ENCODE measurements around the gene NNAT. TPM values are rescaled to one million over a fixed set of nuclear protein-coding genes. Genes with fewer than 3 reads are reported as not detected.

Gene NNAT
- total RNA-seq, 3 donors from 2014 or later (not counting 1 experiment from before 2014, with no cell fraction given): not detected

DNA sequence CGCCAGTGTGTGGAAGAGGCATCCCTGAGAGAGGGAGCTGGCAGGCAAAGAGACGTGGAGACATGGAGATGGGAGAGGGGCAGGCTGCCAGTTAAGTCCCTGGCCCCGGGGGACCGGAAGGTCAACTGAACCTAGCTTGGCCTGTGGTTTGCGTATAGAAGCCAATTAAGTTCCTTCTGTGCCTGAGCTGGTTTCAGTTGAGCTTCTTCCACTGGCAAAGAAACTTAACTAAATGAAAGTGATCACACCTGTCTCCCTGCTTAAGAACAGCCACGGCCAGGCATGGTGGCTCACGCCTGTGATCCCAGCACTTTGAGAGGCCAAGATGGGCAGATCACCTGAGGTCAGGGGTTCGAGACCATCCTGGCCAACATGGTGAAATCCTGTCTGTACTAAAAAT lies 26.7 kb upstream of the NNAT start:
- Mint-ChIP-seq H3K27me3 (ENCODE audit: low read depth in 2 of 2) (no peaks in the 10 kb centered on the region), H3K27ac (no peak overlapping the region), H3K4me3 (no peak overlapping the region), H3K36me3 (no peaks in the 10 kb centered on the region), H3K9me3 (no peaks in the 10 kb centered on the region), H3K4me1 (peaks cover 5 to 7% of the 10 kb centered on the region in 2 donors)
- 82% methylated on average over 8 of the region's 8 CpGs for WGBS (ENCODE audit: insufficient coverage)
- H3K4me1 ChIP-seq (ENCODE audit: control insufficient read depth, insufficient read depth, low read length): no peaks in the 10 kb centered on the region
- no peak overlapping the region for H3K27ac ChIP-seq (ENCODE audit: low read length)
- TF ChIP-seq CTCF (IDR thresholded peaks at IDR 0.05): no peak
- DNase-seq (no peak), ATAC-seq (no peak)
- H3K9me3 ChIP-seq (ENCODE audit: control insufficient read depth, insufficient read depth, low read length): no peaks in the 10 kb centered on the region
- intact Hi-C loops (cut with micrococcal nuclease): no loop called here
- peaks cover 2% of the 10 kb centered on the region for H3K36me3 ChIP-seq (ENCODE audit: control insufficient read depth, insufficient read depth, low read length)
- H3K27me3 ChIP-seq (ENCODE audit: control insufficient read depth, insufficient read depth, low read length): no peaks in the 10 kb centered on the region
- no peak overlapping the region for H3K4me3 ChIP-seq (ENCODE audit: low read length)

DNA sequence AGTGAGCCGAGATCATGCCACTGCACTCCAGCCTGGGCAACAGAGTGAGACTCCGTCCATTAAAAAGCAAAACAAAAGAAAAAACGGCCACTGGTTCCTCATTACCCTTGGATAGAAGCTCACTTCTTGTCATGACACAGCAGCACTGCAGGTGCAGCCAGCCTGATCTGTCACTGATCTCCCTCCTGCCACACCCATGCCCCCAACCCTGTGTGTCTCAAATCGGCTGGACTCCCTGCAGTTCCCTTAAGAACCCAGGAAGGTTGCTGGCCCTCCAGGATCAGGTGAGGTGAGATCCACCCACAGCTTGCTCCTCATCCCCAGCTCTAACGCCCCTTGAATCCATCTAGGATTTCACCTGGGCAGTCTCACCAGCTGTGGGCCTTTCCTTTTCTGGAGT lies 26.3 kb upstream of the NNAT start:
- Mint-ChIP-seq H3K9me3 (no peaks in the 10 kb centered on the region), H3K27me3 (ENCODE audit: low read depth in 2 of 2) (no peaks in the 10 kb centered on the region), H3K4me1 (peaks cover 5 to 7% of the 10 kb centered on the region in 2 donors), H3K4me3 (no peak overlapping the region), H3K27ac (no peak overlapping the region), H3K36me3 (no peaks in the 10 kb centered on the region)
- Histone ChIP-seq H3K27me3 (ENCODE audit: control insufficient read depth, insufficient read depth, low read length) (no peaks in the 10 kb centered on the region), H3K9me3 (ENCODE audit: control insufficient read depth, insufficient read depth, low read length) (no peaks in the 10 kb centered on the region), H3K4me3 (ENCODE audit: low read length) (no peak overlapping the region), H3K4me1 (ENCODE audit: control insufficient read depth, insufficient read depth, low read length) (no peaks in the 10 kb centered on the region), H3K36me3 (ENCODE audit: control insufficient read depth, insufficient read depth, low read length) (peaks cover 2% of the 10 kb centered on the region), H3K27ac (ENCODE audit: low read length) (no peak overlapping the region)
- ATAC-seq: no peak
- intact Hi-C loops (cut with micrococcal nuclease): no loop called here
- WGBS (ENCODE audit: insufficient coverage): 88% methylated on average over 5 of the region's 5 CpGs
- no peak for DNase-seq
- TF ChIP-seq CTCF (IDR thresholded peaks at IDR 0.05): no peak

- Histone ChIP-seq H3K27me3 (ENCODE audit: control insufficient read depth, insufficient read depth, low read length) (no peaks in the 10 kb centered on the region), H3K4me3 (ENCODE audit: low read length) (no peak overlapping the region), H3K36me3 (ENCODE audit: control insufficient read depth, insufficient read depth, low read length) (peaks cover under 1% of the 10 kb centered on the region), H3K9me3 (ENCODE audit: control insufficient read depth, insufficient read depth, low read length) (no peaks in the 10 kb centered on the region), H3K27ac (ENCODE audit: low read length) (no peak overlapping the region), H3K4me1 (ENCODE audit: control insufficient read depth, insufficient read depth, low read length) (no peaks in the 10 kb centered on the region)
- H3K4me3 Mint-ChIP-seq: no peak overlapping the region
- no peak for DNase-seq
- intact Hi-C loops (cut with micrococcal nuclease): no loop called here
- WGBS (ENCODE audit: insufficient coverage): 86% methylated on average over 1 of the region's 2 CpGs
- no peaks in the 10 kb centered on the region for H3K36me3 Mint-ChIP-seq
- no peaks in the 10 kb centered on the region for H3K9me3 Mint-ChIP-seq
- no peak for ATAC-seq
- no peaks in the 10 kb centered on the region for H3K27me3 Mint-ChIP-seq (ENCODE audit: low read depth in 2 of 2)
- peaks cover 5 to 7% of the 10 kb centered on the region in 2 donors for H3K4me1 Mint-ChIP-seq
- TF ChIP-seq CTCF (IDR thresholded peaks at IDR 0.05): no peak
- H3K27ac Mint-ChIP-seq: no peak overlapping the region
These were observed 22.9 kb upstream of the NNAT start for GRCh38 chr20:37498066-37498665.

GRCh38 chr20:37500311-37500710 lies 20.7 kb upstream of the NNAT start:
- Histone ChIP-seq H3K27ac (ENCODE audit: low read length) (no peak overlapping the region), H3K4me1 (ENCODE audit: control insufficient read depth, insufficient read depth, low read length) (no peaks in the 10 kb centered on the region), H3K27me3 (ENCODE audit: control insufficient read depth, insufficient read depth, low read length) (no peaks in the 10 kb centered on the region), H3K9me3 (ENCODE audit: control insufficient read depth, insufficient read depth, low read length) (no peaks in the 10 kb centered on the region), H3K36me3 (ENCODE audit: control insufficient read depth, insufficient read depth, low read length) (no peaks in the 10 kb centered on the region), H3K4me3 (ENCODE audit: low read length) (no peak overlapping the region)
- H3K27ac Mint-ChIP-seq: no peak overlapping the region
- H3K4me1 Mint-ChIP-seq: no peaks in the 10 kb centered on the region
- DNase-seq: no peak
- H3K36me3 Mint-ChIP-seq: no peaks in the 10 kb centered on the region
- ATAC-seq: no peak
- no peaks in the 10 kb centered on the region for H3K27me3 Mint-ChIP-seq (ENCODE audit: low read depth in 2 of 2)
- intact Hi-C loops (cut with micrococcal nuclease): no loop called here
- no peaks in the 10 kb centered on the region for H3K9me3 Mint-ChIP-seq
- TF ChIP-seq CTCF (IDR thresholded peaks at IDR 0.05): no peak
- 98% methylated on average over 6 of the region's 7 CpGs for WGBS (ENCODE audit: insufficient coverage)
- no peak overlapping the region for H3K4me3 Mint-ChIP-seq
